GM23338 (cell line): ENCODE data around the gene HES4. TPM values are rescaled to one million over a fixed set of nuclear protein-coding genes. Genes with fewer than 3 reads are reported as not detected.

Experiments
- ATAC-seq: fragments of 200-7000 bp; cut with Tn5 transposase; 3 replicates; pipeline ENCODE4 v1.9.1; 2020
- DNase-seq: peaks from one replicate; pipeline ENCODE4 v3.0.0-alpha.2; 2015; ENCODE audit warnings: low spot score
- H2AFZ ChIP-seq: fragments of 200-600 bp; sonication (generic); 2 replicates; pipeline ENCODE4 v1.8.0; 2016; ENCODE audit warnings: antibody characterized with exemption, mild to moderate bottlenecking, moderate library complexity
- H3F3A ChIP-seq: fragments of 200-600 bp; sonication (generic); replicated peaks from 2 replicates; pipeline ENCODE4 v1.8.0; 2017; ENCODE audit warnings: antibody characterized with exemption, mixed run types, low read depth
- H3K27ac ChIP-seq: fragments of 200-600 bp; sonication (generic); 2 replicates; pipeline ENCODE4 v1.6.1; 2016; ENCODE audit warnings: low read depth
- H3K27me3 ChIP-seq: fragments of 200-600 bp; sonication (generic); 2 replicates; pipeline ENCODE4 v1.8.0; 2016; ENCODE audit warnings: mild to moderate bottlenecking, mixed run types, moderate library complexity; ENCODE audit not compliant: insufficient read depth
- H3K36me3 ChIP-seq: fragments of 200-600 bp; sonication (generic); 2 replicates; pipeline ENCODE4 v1.8.0; 2016; ENCODE audit warnings: mild to moderate bottlenecking; ENCODE audit not compliant: insufficient read depth
- H3K4me1 ChIP-seq: fragments of 200-600 bp; sonication (generic); 2 replicates; pipeline ENCODE4 v1.8.0; 2016; ENCODE audit warnings: mild to moderate bottlenecking, moderate library complexity; ENCODE audit not compliant: insufficient read depth
- H3K4me2 ChIP-seq: fragments of 200-600 bp; sonication (generic); 2 replicates; pipeline ENCODE4 v1.7.1; 2017; ENCODE audit warnings: mixed run types
- H3K4me3 ChIP-seq: fragments of 200-600 bp; sonication (generic); 2 replicates; pipeline ENCODE4 v1.6.1; 2016; ENCODE audit warnings: mixed run types
- H3K79me2 ChIP-seq: fragments of 200-600 bp; sonication (generic); replicated peaks from 2 replicates; pipeline ENCODE4 v1.8.0; 2017; ENCODE audit warnings: mild to moderate bottlenecking; ENCODE audit not compliant: insufficient read depth
- H3K9me2 ChIP-seq: fragments of 200-600 bp; sonication (generic); 2 replicates; pipeline ENCODE4 v1.8.0; 2017; ENCODE audit not compliant: insufficient read depth
- H4K20me1 ChIP-seq: fragments of 200-600 bp; sonication (generic); replicated peaks from 2 replicates; pipeline ENCODE4 v1.8.0; 2017; ENCODE audit warnings: mild to moderate bottlenecking; ENCODE audit not compliant: insufficient read depth
- H3K27ac Mint-ChIP-seq: 2 replicates; pipeline ENCODE4 v1.8.0; 2020; ENCODE audit warnings: inconsistent platforms, mild to moderate bottlenecking, moderate library complexity, mixed read lengths
- H3K27me3 Mint-ChIP-seq: 3 replicates; pipeline ENCODE4 v1.8.0; 2022; ENCODE audit warnings: low read depth, mild to moderate bottlenecking, moderate library complexity, mixed read lengths, inconsistent platforms; ENCODE audit not compliant: insufficient read depth, poor library complexity
- H3K36me3 Mint-ChIP-seq: 3 replicates; pipeline ENCODE4 v1.8.0; 2021; ENCODE audit warnings: low read depth, mild to moderate bottlenecking, inconsistent platforms, moderate library complexity, mixed read lengths
- H3K4me1 Mint-ChIP-seq: 3 replicates; pipeline ENCODE4 v1.8.0; 2020; ENCODE audit warnings: mild to moderate bottlenecking, inconsistent platforms, mixed read lengths
- H3K4me3 Mint-ChIP-seq: 3 replicates; pipeline ENCODE4 v1.8.0; 2021; ENCODE audit warnings: moderate library complexity, mild to moderate bottlenecking, inconsistent platforms, mixed read lengths
- H3K9me3 Mint-ChIP-seq: 3 replicates; pipeline ENCODE4 v1.8.0; 2020; ENCODE audit warnings: moderate library complexity, mild to moderate bottlenecking, inconsistent platforms, mixed read lengths
- CREB1 ChIP-seq: fragments of 250-450 bp; sonication (Bioruptor Pico); IDR thresholded peaks from 2 replicates; pipeline ENCODE4 v1.5.0; 2020; ENCODE audit warnings: low read depth, mild to moderate bottlenecking, moderate library complexity
- CTCF ChIP-seq, 2 experiments: fragments of 200-600 bp in 1 of 2; sonication (generic) in 1 of 2; conservative IDR thresholded peaks; 2 replicates each; pipeline versions ENCODE4 v1.5.1 to v1.6.1; 2016 to 2017; ENCODE audit warnings: antibody characterized with exemption in 2 of 2, low read depth in 2 of 2, mild to moderate bottlenecking in 2 of 2, moderate library complexity in 1 of 2
- ETS1 ChIP-seq: IDR thresholded peaks from 2 replicates; pipeline ENCODE4 v1.6.1; 2016; ENCODE audit warnings: antibody characterized with exemption
- EZH2 ChIP-seq: fragments of 200-600 bp; sonication (generic); IDR thresholded peaks from one replicate; pipeline ENCODE4 v1.8.0; 2017; ENCODE audit warnings: antibody characterized with exemption, mild to moderate bottlenecking, low read depth; ENCODE audit not compliant: unreplicated experiment
- EZH2phosphoT487 ChIP-seq: fragments of 200-600 bp; sonication (generic); IDR thresholded peaks from one replicate; pipeline ENCODE4 v1.8.1; 2018; ENCODE audit warnings: antibody characterized with exemption; ENCODE audit not compliant: unreplicated experiment
- JUNB ChIP-seq: IDR thresholded peaks from one replicate; pipeline ENCODE4 v1.6.1; 2016; ENCODE audit warnings: antibody characterized with exemption; ENCODE audit not compliant: unreplicated experiment
- NANOG ChIP-seq: IDR thresholded peaks from 2 replicates; pipeline ENCODE4 v1.6.1; 2016; ENCODE audit warnings: antibody characterized with exemption, borderline replicate concordance
- POLR2AphosphoS5 ChIP-seq: IDR thresholded peaks from 2 replicates; pipeline ENCODE4 v1.6.1; 2016; ENCODE audit warnings: antibody characterized with exemption, low read depth
- REST ChIP-seq: IDR thresholded peaks from one replicate; pipeline ENCODE4 v1.6.1; 2018; ENCODE audit warnings: antibody characterized with exemption; ENCODE audit not compliant: unreplicated experiment
- STAT1 ChIP-seq: IDR thresholded peaks from one replicate; pipeline ENCODE4 v1.6.1; 2016; ENCODE audit warnings: antibody characterized with exemption; ENCODE audit not compliant: unreplicated experiment
- ZNF114 ChIP-seq: fragments of 250-450 bp; sonication (Bioruptor Pico); IDR thresholded peaks from 2 replicates; pipeline ENCODE4 v1.5.0; 2020; ENCODE audit warnings: mild to moderate bottlenecking, moderate library complexity
- ZNF331 ChIP-seq: fragments of 250-450 bp; sonication (Bioruptor Pico); IDR thresholded peaks from 2 replicates; pipeline ENCODE4 v1.5.0; 2020; ENCODE audit warnings: low read depth, mild to moderate bottlenecking, moderate library complexity
- ZNF462 ChIP-seq: fragments of 250-450 bp; sonication (Bioruptor Pico); IDR thresholded peaks from 2 replicates; pipeline ENCODE4 v1.5.0; 2020; ENCODE audit warnings: mild to moderate bottlenecking, moderate library complexity
- polyA plus RNA-seq: library from polyadenylated mRNA; unstranded; fragments of >200 nt; fragmentation: Nextera tagmentation; extraction: Ambion mirVana; gene quantifications from 2 replicates; pipeline ENCODE4 v1.2.1, GENCODE V29; 2016
- total RNA-seq: library from RNA; depleted of rRNA; stranded (reverse); fragments of >200 nt; shearing (Covaris generic); gene quantifications from 2 replicates; pipeline ENCODE4 v1.2.3, GENCODE V29; 2014

HES4 gene
- total and polyA plus RNA-seq, 2 experiments from 2014 or later = 2.3 to 6.7 TPM

GRCh38 chr1:964691-965525 lies 35.0 kb downstream of the HES4 start:
- peaks cover 40% of the 10 kb centered on the region for H3K27me3 ChIP-seq
- ATAC-seq = no peak
- Mint-ChIP-seq H3K36me3 (peaks cover 2% of the 10 kb centered on the region; the same call in 1 of the 3 replicates), H3K27ac (no peak overlapping the region), H3K4me1 (no peaks in the 10 kb centered on the region; the same call in 2 of the 3 replicates), H3K9me3 (no peaks in the 10 kb centered on the region), H3K27me3 (peaks cover 43% of the 10 kb centered on the region), H3K4me3 (no peak overlapping the region)
- H3K4me2 ChIP-seq = no peak overlapping the region
- no peak overlapping the region for H2AFZ ChIP-seq
- H3K9me2 ChIP-seq = no peaks in the 10 kb centered on the region
- H3K27ac ChIP-seq = no peak overlapping the region
- no peaks in the 10 kb centered on the region for H3K36me3 ChIP-seq
- no peak overlapping the region for H3K4me3 ChIP-seq
- no peaks in the 10 kb centered on the region for H3K79me2 ChIP-seq
- no peak for DNase-seq
- no peak for TF ChIP-seq ZNF331 (CRISPR knock-in tag)
- no peak for TF ChIP-seq CREB1
- TF ChIP-seq CTCF (conservative IDR thresholded peaks at IDR 0.05; ENCODE audit: low read depth in 2 of 2) = no peak
- TF ChIP-seq EZH2 = no peak
- TF ChIP-seq JUNB = no peak
- TF ChIP-seq EZH2phosphoT487 = no peak
- no peak for TF ChIP-seq STAT1
- TF ChIP-seq NANOG = no peak
- TF ChIP-seq POLR2AphosphoS5 = no peak
- no peak for TF ChIP-seq ETS1
- no peak for TF ChIP-seq REST
- TF ChIP-seq ZNF114 = no peak
- TF ChIP-seq ZNF462 (CRISPR knock-in tag) = no peak
- H3K4me1 ChIP-seq = no peaks in the 10 kb centered on the region
- H4K20me1 ChIP-seq = 0 out of 2 replicates have a peak, but pooled peaks cover 2% of the 10 kb centered on the region
- peaks cover 7% of the 10 kb centered on the region for H3F3A ChIP-seq
